DMS114 treated with DMSO at 0.1 percent for 48 hours (cell line): ENCODE results near the gene EXOC1.
A peak's percentile ranks its signal among the peaks of the same experiment; 100 is the strongest.

Source experiments
- DNase-seq: peaks from one replicate; lab custom pipeline; 2025; ENCODE audit not compliant: unreplicated experiment; lab: John Stamatoyannopoulos, UW

The EXOC1 gene

DNA sequence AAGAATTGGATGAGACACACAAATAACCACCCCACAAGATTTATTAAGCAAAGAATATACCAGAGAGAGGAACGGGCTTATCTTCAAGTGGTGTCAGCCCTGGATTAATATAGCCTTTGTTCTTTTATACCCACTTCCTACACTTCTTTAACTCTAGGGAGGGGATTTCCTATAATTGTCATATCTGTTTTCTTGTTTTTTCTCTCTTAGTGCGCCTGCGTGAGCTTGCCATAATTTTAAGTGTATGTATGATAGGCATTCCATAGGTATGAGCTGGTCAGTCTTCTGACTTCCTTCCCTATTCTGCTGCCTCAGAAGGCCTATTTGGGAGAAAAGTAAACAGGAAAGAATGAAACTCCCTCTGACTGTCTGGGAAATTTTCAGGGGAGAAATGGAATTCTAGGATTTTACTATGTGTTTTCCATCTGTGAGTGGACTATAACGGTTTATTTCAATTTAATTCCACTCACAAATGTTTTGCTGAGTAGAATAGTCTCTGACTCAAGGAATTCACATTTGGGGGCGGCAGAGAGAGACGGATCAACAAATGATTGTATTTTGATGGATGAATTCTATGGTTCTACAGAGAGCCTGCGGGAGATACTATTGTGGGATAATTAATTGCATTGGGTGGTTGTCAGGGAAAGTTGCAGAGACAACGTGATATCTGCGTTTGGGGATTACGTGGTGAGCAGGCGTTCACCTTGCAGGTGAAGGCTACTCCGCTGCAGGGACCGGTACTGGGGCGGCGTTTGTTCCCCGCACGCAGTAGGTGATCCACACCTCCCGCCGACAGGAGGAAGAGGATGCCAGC lies 94.7 kb downstream of the EXOC1 start:
- peak; percentile 28 for DNase-seq

- peak; percentile 58 for DNase-seq
Measured at GRCh38 chr4:55948726-55949481, 95.5 kb downstream of the EXOC1 start, which contains the start of gene CEP135. Gene CEP135 (plus strand): TSS chr4:55948945. CDS start chr4:55952131, 3,186 bp downstream.

DNA sequence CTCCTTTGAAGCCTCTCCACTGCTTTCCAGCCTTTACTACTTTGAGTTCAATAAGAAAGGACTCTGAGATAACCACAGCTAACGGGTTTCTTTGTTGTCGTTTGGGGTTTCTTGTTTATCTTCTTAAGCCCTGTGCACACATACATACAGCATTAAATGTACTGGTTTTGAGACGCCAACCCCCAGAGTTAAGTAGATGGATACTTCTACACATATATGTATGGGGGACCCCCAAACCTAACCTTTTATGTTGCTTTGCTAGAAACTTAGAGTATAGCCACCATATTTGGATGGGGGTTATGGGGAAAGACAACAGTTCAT lies 96.0 kb downstream of the EXOC1 start:
- no peak for DNase-seq

- no peak for DNase-seq
Measured at GRCh38 chr4:55951191-55951922, 97.9 kb downstream of the EXOC1 start.
